Retina (tissue), 1 donor: ENCODE measurements around the gene RXRA.

ENCODE experiments used
- DNase-seq: peaks from one replicate; pipeline ENCODE4 v3.0.0-alpha.2; 2016

The RXRA gene

DNA sequence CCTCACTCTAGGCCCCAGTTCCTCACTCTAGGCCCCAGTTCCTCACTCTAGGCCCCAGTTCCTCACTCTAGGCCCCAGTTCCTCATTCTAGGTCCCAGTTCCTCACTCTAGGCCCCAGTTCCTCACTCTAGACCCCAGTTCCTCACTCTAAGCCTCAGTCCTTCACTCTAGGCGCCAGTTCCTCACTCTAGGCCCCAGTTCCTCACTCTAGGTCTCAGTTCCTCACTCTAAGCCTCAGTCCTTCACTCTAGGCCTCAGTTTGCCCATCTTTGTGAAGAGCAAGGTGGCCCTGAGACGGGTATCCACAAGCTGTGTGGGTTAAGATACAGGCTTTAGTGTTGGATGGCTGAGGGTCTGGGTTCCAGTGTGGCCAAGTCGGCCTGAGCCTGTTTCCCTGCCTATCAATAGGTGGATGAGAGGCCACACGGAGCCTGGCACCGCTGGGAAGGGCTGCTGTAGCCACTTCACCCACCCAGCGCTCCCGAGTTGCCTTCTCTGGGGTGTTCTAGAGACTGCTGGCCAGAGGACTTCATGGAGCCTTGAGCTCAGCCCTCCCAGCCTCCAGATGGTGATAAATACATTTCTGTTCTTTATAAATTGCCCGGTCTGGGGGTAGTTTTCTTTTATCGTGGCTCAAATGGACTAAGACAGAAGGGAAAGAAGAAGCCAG lies 150.2 kb downstream of the RXRA start:
- DNase-seq, result no peak

GRCh38 chr9:134476942-134477335 lies 150.7 kb downstream of the RXRA start:
- DNase-seq, result no peak

- DNase-seq, result no peak
These were observed 151.2 kb downstream of the RXRA start for GRCh38 chr9:134477342-134477925.

GRCh38 chr9:134477927-134478326 lies 151.7 kb downstream of the RXRA start:
- no peak for DNase-seq

- no peak for DNase-seq
These were observed 155.5 kb downstream of the RXRA start for GRCh38 chr9:134481762-134482161.

DNA sequence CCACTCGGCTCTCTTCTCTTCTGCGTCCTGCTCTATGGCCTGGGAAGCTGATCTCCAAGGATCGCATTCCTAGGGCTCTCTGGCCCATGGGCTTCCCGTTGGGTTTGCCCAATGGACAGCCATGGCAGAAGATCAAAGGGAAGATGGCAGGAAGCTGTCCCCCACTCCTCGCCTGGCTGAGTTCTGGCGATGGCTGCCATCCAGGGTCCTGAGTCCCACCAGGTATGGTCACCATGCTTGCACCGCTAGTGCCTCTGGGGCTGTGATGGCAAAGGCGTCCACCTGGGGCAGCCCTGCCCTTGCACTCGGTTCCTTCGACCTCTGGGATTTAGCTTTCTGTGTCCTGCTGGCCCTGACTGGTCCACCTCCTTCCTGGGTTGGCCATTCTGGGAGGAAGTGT lies 156.0 kb downstream of the RXRA start:
- DNase-seq, result no peak

- no peak for DNase-seq
These were observed 157.3 kb downstream of the RXRA start for GRCh38 chr9:134483361-134484184.

GRCh38 chr9:134484479-134484878 lies 158.2 kb downstream of the RXRA start:
- DNase-seq, result no peak

DNA sequence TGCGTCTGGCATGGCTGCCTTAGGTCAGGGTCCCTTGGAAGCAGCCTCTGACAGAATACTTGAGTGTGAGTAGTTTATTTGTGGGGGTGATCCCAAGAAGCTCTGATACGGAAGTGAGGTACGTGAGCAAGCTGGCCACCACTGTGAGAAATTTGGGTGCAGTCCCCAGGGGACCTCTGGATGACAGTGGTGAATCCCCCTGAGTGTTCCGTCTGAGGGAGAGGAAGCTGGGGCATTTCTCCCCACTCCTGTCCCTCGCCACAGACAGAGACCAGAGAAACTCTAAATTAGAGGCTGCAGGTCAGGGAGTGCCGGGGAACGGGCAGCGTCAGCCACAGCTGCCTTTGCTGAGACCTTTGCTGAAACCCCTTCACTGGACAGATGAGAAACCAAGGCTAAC lies 159.4 kb downstream of the RXRA start:
- no peak for DNase-seq

- DNase-seq, result no peak
These were observed 159.9 kb downstream of the RXRA start for GRCh38 chr9:134486143-134486591.

DNA sequence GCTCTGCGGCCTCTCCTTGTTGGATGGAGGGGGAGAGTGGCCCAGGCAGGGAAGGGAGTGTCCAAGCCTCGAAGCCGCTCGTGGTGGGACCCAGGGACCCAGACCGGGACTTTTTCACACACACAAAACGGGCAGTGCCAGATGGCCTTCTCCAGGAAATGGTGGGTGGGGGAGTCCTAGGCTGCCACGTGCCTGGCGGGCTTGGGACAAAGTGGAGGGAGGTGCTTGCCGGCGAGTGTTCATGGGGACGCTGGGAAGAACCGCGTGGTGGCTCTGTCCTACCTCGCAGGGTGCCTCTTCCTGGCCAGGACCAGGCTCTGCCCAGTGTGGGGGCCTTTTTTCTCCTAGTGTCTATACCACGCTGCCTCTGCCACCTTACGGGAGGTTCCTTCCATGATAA lies 160.3 kb downstream of the RXRA start:
- no peak for DNase-seq
